Naive thymus-derived CD8-positive, alpha-beta T cell (primary cell): ENCODE results near the gene HERC6. TPM values are rescaled to one million over a fixed set of nuclear protein-coding genes. Genes with fewer than 3 reads are reported as not detected.

ENCODE experiments used
- polyA plus RNA-seq, 3 donors: library from polyadenylated mRNA; unstranded; fragments of 300-500 nt; fragmentation: Illumina TruSeq; gene quantifications; one replicate each; pipeline ENCODE4 v1.2.3, GENCODE V29; 2021
- total RNA-seq, 8 experiments: library from RNA in 2 of 8; stranded (reverse) in 2 of 8; gene quantifications; one replicate each; pipeline ENCODE4 v1.2.3 and lab custom pipeline; 2021 to 2026

Gene HERC6
- total and polyA plus RNA-seq, 5 experiments from 2014 or later = 10.8 to 35.5 (median 18.4) TPM

Other genes starting within 250 kb of the HERC6 start
- gene ABCG2, start 220.2 kb upstream of the HERC6 start, total RNA-seq = under 1 TPM; 0.33 to 0.73 TPM
- gene ABCG2, start 220.2 kb upstream of the HERC6 start, polyA plus RNA-seq = under 1 TPM in 2 of 3 donors, not detected in 1; 0.15 to 0.24 TPM
- 10 to 100 TPM; 87.6 to 94.6 TPM for gene PPM1K, start 94.3 kb upstream of the HERC6 start, total RNA-seq
- 10 to 100 TPM; 64.7 to 85.3 (median 77.2) TPM for gene PPM1K, start 94.3 kb upstream of the HERC6 start, polyA plus RNA-seq
- gene HERC5, start 78.3 kb downstream of the HERC6 start, total RNA-seq = 10 to 100 TPM; 11.5 to 12.3 TPM
- gene HERC5, start 78.3 kb downstream of the HERC6 start, polyA plus RNA-seq = 1 to 10 TPM; 5.7 to 7.3 (median 6.5) TPM
- gene PYURF, start 144.9 kb downstream of the HERC6 start, total RNA-seq = 10 to 100 TPM; 50.6 to 53.4 TPM
- 100 to 1,000 TPM; 255 to 322 (median 268) TPM for gene PYURF, start 144.9 kb downstream of the HERC6 start, polyA plus RNA-seq
- gene HERC3, start 213.6 kb downstream of the HERC6 start, total RNA-seq = 100 to 1,000 TPM in 1 of 2 experiments, 10 to 100 TPM in 1; 91.8 to 111 TPM
- 10 to 100 TPM; 29.7 to 37.1 (median 33.6) TPM for gene HERC3, start 213.6 kb downstream of the HERC6 start, polyA plus RNA-seq